Parathyroid adenoma (tissue), 2 donors: ENCODE data around the gene UNC13B.

Experiments used
- H2AFZ ChIP-seq: fragments of 300-600 bp; sonication (generic); one replicate; pipeline ENCODE4 v1.7.0; 2017; ENCODE audit warnings: antibody characterized with exemption, mild to moderate bottlenecking
- H3K27ac ChIP-seq: fragments of 300-600 bp; sonication (generic); one replicate; pipeline ENCODE4 v1.7.0; 2017
- H3K27me3 ChIP-seq: fragments of 300-600 bp; sonication (generic); one replicate; pipeline ENCODE4 v1.7.0; 2017; ENCODE audit warnings: low read length; ENCODE audit not compliant: control insufficient read depth, insufficient read depth
- H3K36me3 ChIP-seq: fragments of 300-600 bp; sonication (generic); one replicate; pipeline ENCODE4 v1.7.0; 2017; ENCODE audit warnings: low read length; ENCODE audit not compliant: control insufficient read depth, insufficient read depth
- H3K4me1 ChIP-seq: fragments of 300-600 bp; sonication (generic); one replicate; pipeline ENCODE4 v1.7.0; 2017; ENCODE audit warnings: control low read depth
- H3K4me2 ChIP-seq: fragments of 300-600 bp; sonication (generic); one replicate; pipeline ENCODE4 v1.7.0; 2017; ENCODE audit warnings: low read length
- H3K4me3 ChIP-seq: fragments of 300-600 bp; sonication (generic); one replicate; pipeline ENCODE4 v1.7.0; 2017; ENCODE audit warnings: low read depth, low read length
- H3K79me2 ChIP-seq: fragments of 300-600 bp; sonication (generic); one replicate; pipeline ENCODE4 v1.7.0; 2017; ENCODE audit warnings: control low read depth
- H3K9ac ChIP-seq: fragments of 300-600 bp; sonication (generic); one replicate; pipeline ENCODE4 v1.7.0; 2017; ENCODE audit warnings: mild to moderate bottlenecking
- H3K9me3 ChIP-seq: fragments of 300-600 bp; sonication (generic); one replicate; pipeline ENCODE4 v1.7.0; 2017; ENCODE audit warnings: low read length; ENCODE audit not compliant: control insufficient read depth
- TF ChIP-seq, protein P1 (sequence below): fragments of 300-600 bp; sonication (generic); IDR thresholded peaks from one replicate; pipeline ENCODE4 v1.7.0; 2017; ENCODE audit warnings: antibody characterized with exemption, mild to moderate bottlenecking
- donor health status: primary hyperparathyroidism.

The UNC13B gene

DNA sequence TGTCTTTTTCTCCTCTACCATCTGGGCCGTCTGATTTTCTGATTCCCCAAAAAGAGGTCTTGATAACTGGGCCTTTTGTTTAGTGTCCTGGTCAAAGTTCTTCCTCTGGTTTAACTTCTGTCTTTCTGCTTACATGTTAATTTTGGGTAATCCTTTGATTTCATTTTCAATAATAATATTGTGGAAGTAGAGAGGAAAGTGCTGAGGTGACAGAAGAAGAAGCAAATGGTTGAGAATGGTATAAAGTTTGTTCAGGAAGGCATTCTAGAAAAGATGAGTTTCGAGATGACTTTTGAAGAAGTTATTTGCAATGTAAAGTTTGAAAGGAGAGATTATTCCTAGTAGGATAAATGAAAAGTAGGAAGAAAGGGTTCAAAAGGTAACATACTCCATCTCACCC is 118.1 kb downstream of the UNC13B start:
- TF ChIP-seq, protein P1, sequence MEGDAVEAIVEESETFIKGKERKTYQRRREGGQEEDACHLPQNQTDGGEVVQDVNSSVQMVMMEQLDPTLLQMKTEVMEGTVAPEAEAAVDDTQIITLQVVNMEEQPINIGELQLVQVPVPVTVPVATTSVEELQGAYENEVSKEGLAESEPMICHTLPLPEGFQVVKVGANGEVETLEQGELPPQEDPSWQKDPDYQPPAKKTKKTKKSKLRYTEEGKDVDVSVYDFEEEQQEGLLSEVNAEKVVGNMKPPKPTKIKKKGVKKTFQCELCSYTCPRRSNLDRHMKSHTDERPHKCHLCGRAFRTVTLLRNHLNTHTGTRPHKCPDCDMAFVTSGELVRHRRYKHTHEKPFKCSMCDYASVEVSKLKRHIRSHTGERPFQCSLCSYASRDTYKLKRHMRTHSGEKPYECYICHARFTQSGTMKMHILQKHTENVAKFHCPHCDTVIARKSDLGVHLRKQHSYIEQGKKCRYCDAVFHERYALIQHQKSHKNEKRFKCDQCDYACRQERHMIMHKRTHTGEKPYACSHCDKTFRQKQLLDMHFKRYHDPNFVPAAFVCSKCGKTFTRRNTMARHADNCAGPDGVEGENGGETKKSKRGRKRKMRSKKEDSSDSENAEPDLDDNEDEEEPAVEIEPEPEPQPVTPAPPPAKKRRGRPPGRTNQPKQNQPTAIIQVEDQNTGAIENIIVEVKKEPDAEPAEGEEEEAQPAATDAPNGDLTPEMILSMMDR, result no peak
- no peak overlapping the region for H2AFZ ChIP-seq

DNA sequence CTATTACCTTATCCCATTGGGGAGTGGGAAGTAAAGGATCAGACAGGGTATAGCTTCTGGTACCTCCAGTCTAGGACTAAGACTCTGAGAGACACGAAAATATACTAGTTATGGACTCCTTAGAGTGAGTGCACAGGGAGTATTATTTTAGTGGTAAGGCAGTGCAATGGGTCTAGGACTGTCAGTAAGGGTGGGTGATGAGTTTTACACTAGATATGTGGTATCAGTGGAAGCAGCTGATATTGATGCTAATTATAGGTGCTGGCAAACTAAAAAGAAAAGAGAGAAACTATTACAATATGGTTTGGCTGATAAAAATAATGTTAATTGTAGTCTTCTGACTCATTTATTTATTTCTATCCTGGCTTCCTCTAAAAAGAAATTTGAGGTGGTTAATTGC is 118.6 kb downstream of the UNC13B start:
- no peak overlapping the region for H3K9ac ChIP-seq
- no peak overlapping the region for H3K27ac ChIP-seq
- no peak overlapping the region for H3K4me2 ChIP-seq
- no peaks in the 10 kb centered on the region for H3K9me3 ChIP-seq
- H3K36me3 ChIP-seq, result no peaks in the 10 kb centered on the region
- no peak overlapping the region for H2AFZ ChIP-seq
- H3K4me3 ChIP-seq, result no peak overlapping the region
- no peaks in the 10 kb centered on the region for H3K79me2 ChIP-seq
- no peaks in the 10 kb centered on the region for H3K4me1 ChIP-seq
- H3K27me3 ChIP-seq, result no peaks in the 10 kb centered on the region
- TF ChIP-seq, protein P1, result no peak

More for the DNA sequence above, 118.1 kb downstream of the UNC13B start:
- no peak overlapping the region for H3K9ac ChIP-seq
- no peaks in the 10 kb centered on the region for H3K4me1 ChIP-seq
- H3K4me3 ChIP-seq, result no peak overlapping the region
- H3K27ac ChIP-seq, result no peak overlapping the region
- no peaks in the 10 kb centered on the region for H3K36me3 ChIP-seq
- H3K9me3 ChIP-seq, result no peaks in the 10 kb centered on the region
- H3K4me2 ChIP-seq, result no peak overlapping the region
- H3K27me3 ChIP-seq, result no peaks in the 10 kb centered on the region
- H3K79me2 ChIP-seq, result no peaks in the 10 kb centered on the region

DNA sequence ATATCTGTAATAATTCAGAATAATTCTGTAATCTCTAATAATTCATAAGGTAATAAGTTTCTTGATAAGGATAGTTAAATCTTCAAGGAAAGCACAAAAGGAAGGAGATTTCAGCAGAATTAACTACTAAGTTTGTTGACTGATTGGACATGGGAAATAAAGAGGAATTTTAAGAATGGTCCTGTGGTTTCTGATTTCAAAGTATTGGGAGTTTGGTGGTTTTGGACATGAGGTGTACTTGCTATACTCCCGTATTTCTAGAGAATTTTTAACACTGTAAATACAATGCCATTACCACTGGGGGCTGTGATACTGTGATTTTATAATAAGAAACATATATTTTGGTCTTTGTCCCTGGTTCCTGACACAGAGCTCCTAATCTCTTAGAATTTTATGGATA is 123.9 kb downstream of the UNC13B start:
- no peak overlapping the region for H3K4me2 ChIP-seq
- no peaks in the 10 kb centered on the region for H3K4me1 ChIP-seq
- no peaks in the 10 kb centered on the region for H3K9me3 ChIP-seq
- TF ChIP-seq, protein P1, result no peak
- H2AFZ ChIP-seq, result no peak overlapping the region
- no peak overlapping the region for H3K4me3 ChIP-seq
- no peak overlapping the region for H3K9ac ChIP-seq
- no peak overlapping the region for H3K27ac ChIP-seq
- H3K79me2 ChIP-seq, result no peaks in the 10 kb centered on the region
- no peaks in the 10 kb centered on the region for H3K27me3 ChIP-seq
- H3K36me3 ChIP-seq, result no peaks in the 10 kb centered on the region

DNA sequence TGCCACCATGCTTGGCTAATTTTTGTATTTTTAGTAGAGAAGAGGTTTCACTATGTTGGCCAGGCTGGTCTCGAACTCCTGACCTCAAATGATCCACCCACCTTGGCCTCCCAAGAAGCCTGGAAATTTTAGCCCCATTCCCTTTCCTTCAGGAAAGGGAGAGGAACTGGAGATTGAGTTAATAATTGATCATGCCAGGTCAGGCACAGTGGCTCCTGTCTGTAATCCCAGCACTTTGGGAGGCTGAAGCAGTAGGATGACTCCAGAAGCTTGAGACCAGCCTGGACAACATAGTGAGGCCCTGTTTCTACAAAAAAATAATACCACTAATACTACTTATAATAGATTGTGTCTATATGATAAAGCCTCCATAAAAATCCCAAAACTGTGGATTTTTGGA is 124.6 kb downstream of the UNC13B start:
- Histone ChIP-seq H3K27me3 (no peaks in the 10 kb centered on the region), H3K27ac (no peak overlapping the region), H3K4me3 (no peak overlapping the region), H3K4me2 (no peak overlapping the region), H3K9me3 (no peaks in the 10 kb centered on the region), H2AFZ (no peak overlapping the region), H3K36me3 (no peaks in the 10 kb centered on the region), H3K79me2 (no peaks in the 10 kb centered on the region), H3K9ac (no peak overlapping the region), H3K4me1 (no peaks in the 10 kb centered on the region)
- TF ChIP-seq, protein P1, result no peak

DNA sequence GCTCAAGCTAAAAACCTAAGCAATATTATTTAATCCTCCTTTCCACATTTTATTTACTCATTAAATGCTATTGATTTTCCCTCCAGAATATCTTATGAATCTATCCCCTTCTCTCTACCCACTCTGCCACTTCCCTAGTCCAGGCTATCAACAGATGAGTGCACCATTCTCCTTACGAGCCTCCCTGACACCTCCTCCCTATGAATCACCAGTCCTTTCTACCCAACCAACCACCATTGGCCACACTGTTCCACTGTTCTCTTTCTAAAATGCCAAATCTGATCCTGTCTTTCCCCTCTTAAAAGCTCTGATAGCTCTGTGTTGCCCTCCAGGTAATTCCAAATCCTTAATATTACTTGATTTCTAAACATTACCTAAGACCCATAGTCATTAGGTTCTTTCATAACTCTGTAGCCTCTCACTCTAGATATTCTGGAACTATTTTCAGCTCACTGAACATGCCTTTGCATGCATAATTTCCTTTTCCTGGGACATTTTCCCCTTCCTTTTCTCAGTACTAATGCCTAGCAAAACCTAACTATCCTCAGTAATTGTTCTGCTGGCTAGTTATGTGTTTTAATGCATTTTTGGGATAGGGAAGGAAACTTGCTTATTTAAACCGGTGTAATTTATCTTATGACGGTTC is 126.3 kb downstream of the UNC13B start:
- Histone ChIP-seq H3K27ac (no peak overlapping the region), H3K4me1 (no peaks in the 10 kb centered on the region), H3K9ac (no peak overlapping the region), H3K36me3 (no peaks in the 10 kb centered on the region), H3K4me2 (no peak overlapping the region), H3K79me2 (no peaks in the 10 kb centered on the region), H3K27me3 (no peaks in the 10 kb centered on the region), H3K4me3 (no peak overlapping the region), H2AFZ (no peak overlapping the region), H3K9me3 (no peaks in the 10 kb centered on the region)
- TF ChIP-seq, protein P1, result no peak
